ENCODE data around the gene PBX4. TPM values are rescaled to one million over a fixed set of nuclear protein-coding genes. Genes with fewer than 3 reads are reported as not detected.

The PBX4 gene
- total and polyA plus RNA-seq, 2 of the 8 experiments (the other 6 are each of a cell fraction or from before 2014, with no cell fraction given), result 3.4 to 3.8 TPM

DNA sequence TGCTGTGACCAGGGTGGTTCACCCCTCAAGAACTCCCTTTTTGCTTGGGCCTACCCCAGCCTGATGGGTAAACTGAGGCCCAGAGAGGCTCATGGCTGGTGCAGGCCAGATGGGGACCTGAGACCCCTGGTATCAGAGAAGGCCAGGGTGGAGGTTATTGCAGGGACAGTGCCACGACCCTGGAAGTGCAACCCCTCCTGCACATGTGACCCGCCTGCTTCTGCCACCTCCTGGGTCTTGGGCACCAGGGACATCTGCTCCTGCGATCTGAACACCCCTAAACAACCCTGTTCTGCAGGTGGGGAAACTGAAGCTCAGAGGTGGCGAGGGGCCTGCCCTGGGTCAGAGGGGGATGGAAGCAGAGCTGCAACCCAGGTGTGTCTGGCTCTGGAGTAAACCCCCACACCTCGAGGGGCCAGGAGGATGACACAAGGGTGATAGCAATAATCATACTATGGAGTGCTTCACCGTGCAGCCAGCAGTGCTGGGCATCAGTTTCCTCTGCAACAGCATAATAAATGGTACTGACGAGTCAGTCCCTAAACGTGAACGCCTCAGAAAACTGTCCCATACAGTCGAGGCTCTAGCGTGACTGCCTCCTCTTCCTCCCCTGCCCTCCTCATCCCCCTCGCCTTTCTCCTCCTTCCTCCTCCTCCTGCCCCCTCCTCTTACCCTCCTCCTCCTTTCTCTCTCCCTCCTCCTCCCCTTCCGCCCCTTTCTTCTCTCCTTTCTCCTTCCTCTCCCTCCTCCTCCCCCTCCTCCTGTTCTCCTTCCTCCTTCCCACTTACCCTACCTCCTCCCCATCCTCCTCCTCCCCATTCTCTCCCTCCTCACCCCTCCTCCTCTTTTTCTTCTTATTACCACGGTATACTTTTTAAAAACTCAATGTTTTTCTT, 85.4 kb downstream of the PBX4 start:
- CTCF ChIA-PET (ENCODE audit: partially characterized antibody), result interaction anchor here (0.5 to 6.7 kb wide), 28 partner anchors 8 to 482 kb away, joined by 3 to 181 read pairs (median 4); partner anchors contain the start of genes GMIP, NDUFA13 and TSSK6

More for the DNA sequence above, 85.4 kb downstream of the PBX4 start:
- no peak overlapping the region for H3K27ac ChIP-seq (ENCODE audit: low read depth, low read length)
- peak overlapping the region; percentile 6 for H4K8ac ChIP-seq (ENCODE audit: extremely low read depth, insufficient read depth, low read length)
- no peak overlapping the region for H2BK15ac ChIP-seq (ENCODE audit: low read length)
- WGBS, 2 experiments (ENCODE audit: extremely low coverage in 1 of 2, insufficient coverage in 1 of 2, insufficient read length in 1 of 2, insufficient replicate concordance in 2 of 2, low coverage in 1 of 2, low lambda C conversion rate in 2 of 2, missing lambda C conversion rate in 1 of 2), result 85 to 100% methylated on average over 1 to 10 of the region's 14 CpGs
- no peak overlapping the region for H3K18ac ChIP-seq (ENCODE audit: extremely low read depth, low read length)
- no peak overlapping the region for H2BK5ac ChIP-seq (ENCODE audit: low read depth, low read length)
- DNase-seq (ENCODE audit: low read depth in 1 of 2, low spot score in 2 of 2), result no peak
- no peak overlapping the region for H3K56ac ChIP-seq (replicated peaks; ENCODE audit: insufficient read length, low read depth, low read length)
- H3K9ac ChIP-seq (replicated peaks in 1 of 4; ENCODE audit: extremely low read depth in 1 of 4, low read depth in 3 of 4, low read length in 3 of 4), result no peak overlapping the region
- H3K36me3 ChIP-seq (ENCODE audit: control insufficient read depth in 2 of 4, insufficient read depth in 4 of 4, low read length in 3 of 4), result peaks cover 0 to 9% (median 1%) of the 10 kb centered on the region in 4 experiments; a peak in 4 of 8 replicates
- no peak overlapping the region for H4K91ac ChIP-seq (replicated peaks; ENCODE audit: insufficient read length, low read length)
- no peak overlapping the region for H2AFZ ChIP-seq (ENCODE audit: low read length)
- H3K79me1 ChIP-seq (ENCODE audit: low read depth, low read length), result no peaks in the 10 kb centered on the region
- H2BK120ac ChIP-seq (replicated peaks; ENCODE audit: low read depth, low read length), result no peak overlapping the region
- POLR2A ChIA-PET (ENCODE audit: partially characterized antibody), result interaction anchor here (0.8 to 3.5 kb wide), 18 partner anchors 8 to 111 kb away, joined by 3 to 17 read pairs (median 4); partner anchors contain the start of genes GMIP, LPAR2, NDUFA13 and TSSK6
- H2BK12ac ChIP-seq (ENCODE audit: low read depth, low read length), result no peak overlapping the region; the same call in 1 of the 2 replicates
- no peak overlapping the region for H3K4me3 ChIP-seq (ENCODE audit: extremely low read depth in 1 of 4, insufficient read depth in 2 of 4, low read depth in 3 of 4, low read length in 4 of 4)
- no peak overlapping the region for H3K23ac ChIP-seq (ENCODE audit: insufficient read length)
- no peaks in the 10 kb centered on the region for H3K23me2 ChIP-seq (ENCODE audit: low read depth, low read length)
- no peak overlapping the region for H3K4me2 ChIP-seq (ENCODE audit: insufficient read depth in 1 of 2, low read depth in 2 of 2, low read length in 2 of 2)
- peaks cover 0 to 3% (median 0%) of the 10 kb centered on the region in 4 experiments; a peak in 3 of 7 replicates for H3K27me3 ChIP-seq (replicated peaks in 1 of 4; ENCODE audit: control insufficient read depth in 3 of 4, extremely low read depth in 1 of 4, insufficient read depth in 3 of 4, low read length in 3 of 4)
- no peak overlapping the region for H3K4ac ChIP-seq (replicated peaks; ENCODE audit: insufficient read length, low read depth, low read length)
- no peak overlapping the region for H3K14ac ChIP-seq (ENCODE audit: insufficient read length)
- no peak overlapping the region for H4K5ac ChIP-seq (ENCODE audit: insufficient read length, low read depth, low read length)
- H3K4me1 ChIP-seq (replicated peaks in 1 of 4; ENCODE audit: control insufficient read depth in 3 of 4, insufficient read depth in 4 of 4, low read length in 3 of 4), result peaks cover 0 to 4% (median 3%) of the 10 kb centered on the region in 4 experiments; a peak in 3 of 7 replicates
- no peaks in the 10 kb centered on the region for H3K9me3 ChIP-seq (ENCODE audit: insufficient read depth in 2 of 2, low read depth in 1 of 2, low read length in 1 of 2)
- peaks cover 6 to 20% of the 10 kb centered on the region in 2 experiments for H4K20me1 ChIP-seq (replicated peaks in 1 of 2; ENCODE audit: control insufficient read depth in 1 of 2, insufficient read depth in 2 of 2, low read length in 2 of 2)
- no peak for FAIRE-seq
- no peak for TF ChIP-seq KDM1A (IDR thresholded peaks at IDR 0.05; ENCODE audit: borderline replicate concordance, low read length)
- no peak overlapping the region for H2BK20ac ChIP-seq (ENCODE audit: low read length)
- H2AK5ac ChIP-seq (ENCODE audit: low read depth, low read length), result 0 out of 2 replicates have a peak overlapping the region, but pooled peaks have one; percentile 39
- no peaks in the 10 kb centered on the region for H3K79me2 ChIP-seq (ENCODE audit: control insufficient read depth in 1 of 2, insufficient read depth in 2 of 2, low read length in 2 of 2)
